ENCODE results near the gene LPAR5.

The LPAR5 gene

DNA sequence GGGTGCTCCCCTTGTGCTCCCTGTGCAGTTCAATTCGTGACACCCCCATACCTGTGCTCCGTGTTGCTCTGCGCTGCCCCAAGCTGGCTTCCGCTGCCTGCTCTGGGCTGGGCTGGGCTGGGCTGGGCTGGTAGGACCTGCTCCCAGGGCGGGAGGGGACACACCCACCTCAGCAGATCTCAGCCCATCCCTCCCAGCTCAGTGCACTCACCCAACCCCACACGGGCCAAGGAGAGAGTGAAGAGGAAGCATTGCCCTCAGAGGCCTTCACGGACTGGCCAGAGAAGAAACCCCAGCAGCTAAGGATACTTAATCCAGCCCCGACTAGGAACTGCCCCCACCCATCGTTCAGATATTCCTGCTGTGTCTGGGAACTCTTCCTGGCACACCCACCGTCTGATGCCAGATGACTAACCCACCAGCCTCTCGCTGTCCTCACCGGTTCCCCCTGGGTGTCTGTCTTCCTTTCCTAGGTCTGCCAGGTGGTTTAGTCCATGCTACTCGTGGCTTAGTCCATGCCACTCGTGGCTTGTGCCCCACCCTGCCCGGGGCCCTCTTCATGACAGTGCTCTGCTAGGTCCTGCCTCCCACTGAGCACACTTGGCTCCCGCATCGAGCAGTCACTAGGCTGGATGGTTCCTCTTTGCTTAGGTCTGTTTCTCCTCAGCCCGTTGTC, at the start of gene LPAR5:
Gene LPAR5 (minus strand): TSS at position 104 of the 676 bp plus-strand sequence. CDS start 14,711 bp downstream, outside the sequence.
- DNase-seq (ENCODE audit: extremely low spot score, insufficient read length, low read depth) (no peak), FAIRE-seq (peak; percentile 79)

DNA sequence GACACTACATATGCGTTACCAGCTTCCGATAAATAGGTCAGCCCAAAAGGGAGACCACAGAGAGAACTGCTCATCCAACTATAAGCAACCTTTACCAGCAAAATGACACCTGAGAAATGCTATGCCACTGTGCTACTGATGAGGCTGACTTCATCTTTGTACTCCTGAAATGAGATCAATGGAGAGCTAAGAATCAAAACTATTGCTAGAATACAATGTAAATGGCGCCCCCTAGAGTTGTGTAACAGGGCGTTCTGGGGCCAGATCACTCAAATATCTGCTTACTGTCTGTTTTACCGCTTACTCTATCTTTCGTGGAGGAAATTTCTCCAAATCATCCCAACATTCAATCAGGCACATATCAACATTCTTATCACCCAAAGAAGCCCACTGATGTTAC, 48.9 kb upstream of the LPAR5 start:
- FAIRE-seq: no peak
- DNase-seq (ENCODE audit: extremely low spot score, insufficient read length, low read depth): no peak

DNA sequence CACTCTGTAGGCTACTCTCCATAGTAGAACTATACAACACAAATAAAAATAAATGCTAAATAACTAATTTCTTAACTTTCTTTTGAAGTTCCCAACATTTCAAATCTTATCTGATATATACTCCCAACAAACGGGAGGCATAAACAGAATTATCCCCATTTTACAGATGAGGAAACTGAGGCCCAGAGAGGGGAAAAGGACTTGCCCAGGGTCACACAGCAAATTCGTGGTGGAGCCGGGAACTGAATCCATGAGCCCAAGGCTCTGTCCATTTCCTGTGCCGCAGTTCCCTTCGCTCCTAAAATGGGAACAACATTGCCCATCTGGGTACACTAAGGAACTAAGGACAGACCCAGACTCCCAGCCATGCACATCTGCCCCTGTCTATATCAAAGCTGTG, 41.2 kb upstream of the LPAR5 start:
- FAIRE-seq (no peak), DNase-seq (ENCODE audit: extremely low spot score, insufficient read length, low read depth) (no peak)

- no peak for FAIRE-seq
Observed at GRCh38 chr12:6672143-6672542, 36.4 kb upstream of the LPAR5 start.

GRCh38 chr12:6667559-6668210, 31.9 kb upstream of the LPAR5 start:
- DNase-seq (ENCODE audit: extremely low spot score, insufficient read length, low read depth) (no peak), FAIRE-seq (no peak)

More at GRCh38 chr12:6672143-6672542, 36.4 kb upstream of the LPAR5 start:
- DNase-seq (ENCODE audit: extremely low spot score, insufficient read length, low read depth): no peak

DNA sequence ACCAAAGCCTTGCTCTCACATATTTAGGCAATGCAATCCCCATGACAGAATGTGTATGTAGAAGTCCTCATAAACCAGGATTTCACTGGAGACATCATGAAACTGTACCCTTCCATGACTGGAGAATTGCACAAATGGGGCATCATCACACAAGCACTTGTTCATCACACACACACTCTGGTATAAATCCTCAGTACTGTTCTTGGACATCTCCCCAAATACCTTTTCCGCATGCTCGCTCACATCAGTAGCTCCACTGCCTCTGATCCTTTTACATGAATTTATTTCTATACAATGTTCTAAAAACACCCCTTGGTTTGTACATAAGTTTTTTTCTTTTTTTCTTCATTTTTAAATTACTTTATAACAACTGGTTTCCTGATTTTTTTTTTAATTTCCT, 30.5 kb upstream of the LPAR5 start:
- FAIRE-seq: no peak
- no peak for DNase-seq (ENCODE audit: extremely low spot score, insufficient read length, low read depth)

DNA sequence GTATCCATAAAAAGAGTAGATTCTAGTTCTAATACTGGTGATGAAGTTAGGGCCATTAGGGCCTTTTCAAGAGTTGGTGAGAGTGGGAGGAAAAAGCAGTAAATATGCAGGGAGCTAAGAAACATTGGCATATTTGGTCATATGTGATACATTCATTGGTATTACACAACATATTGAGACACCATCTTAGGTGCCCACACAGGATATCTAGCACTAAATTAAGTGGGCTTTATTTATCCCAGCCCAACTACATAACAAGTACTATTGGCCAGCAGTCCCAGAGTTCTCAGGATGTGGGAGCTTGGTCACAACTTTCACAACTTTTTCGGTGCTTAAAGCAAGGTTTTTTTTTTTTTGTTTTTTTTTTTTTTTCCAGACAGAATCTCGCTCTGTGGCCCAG, 29.1 kb upstream of the LPAR5 start:
- DNase-seq (ENCODE audit: extremely low spot score, insufficient read length, low read depth) (no peak), FAIRE-seq (no peak)

GRCh38 chr12:6662906-6663742, 27.4 kb upstream of the LPAR5 start, which contains the start of gene ING4:
ING4 (minus strand) TSS chr12:6663119; CDS start chr12:6663101, 18 bp downstream.
- FAIRE-seq: peak; percentile 98
- DNase-seq (ENCODE audit: extremely low spot score, insufficient read length, low read depth): peak; percentile 97

GRCh38 chr12:6662602-6662905, 26.8 kb upstream of the LPAR5 start:
- no peak for DNase-seq (ENCODE audit: extremely low spot score, insufficient read length, low read depth)
- FAIRE-seq: no peak

GRCh38 chr12:6653987-6654386, 18.2 kb upstream of the LPAR5 start:
- DNase-seq (ENCODE audit: extremely low spot score, insufficient read length, low read depth) (no peak), FAIRE-seq (no peak)

DNA sequence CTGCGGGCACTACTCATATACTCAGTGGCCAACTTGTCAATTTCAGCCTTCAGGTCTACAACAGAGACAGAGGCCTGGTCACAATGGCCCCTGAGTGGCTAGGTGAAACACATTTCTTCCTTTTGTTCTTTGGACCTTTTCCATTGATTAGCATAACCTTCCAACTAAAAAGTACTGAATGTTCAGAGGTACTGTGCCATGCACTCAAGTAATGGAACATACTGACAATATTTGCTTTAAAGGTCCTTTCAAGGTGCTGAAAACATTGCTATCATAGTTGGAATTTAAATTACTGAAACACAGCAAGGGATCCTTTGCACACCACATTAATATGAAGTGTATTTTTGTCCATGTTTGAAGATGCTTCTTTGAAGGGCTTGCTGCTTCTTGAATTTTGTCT, 17.6 kb upstream of the LPAR5 start:
- DNase-seq (ENCODE audit: extremely low spot score, insufficient read length, low read depth) (no peak), FAIRE-seq (no peak)

DNA sequence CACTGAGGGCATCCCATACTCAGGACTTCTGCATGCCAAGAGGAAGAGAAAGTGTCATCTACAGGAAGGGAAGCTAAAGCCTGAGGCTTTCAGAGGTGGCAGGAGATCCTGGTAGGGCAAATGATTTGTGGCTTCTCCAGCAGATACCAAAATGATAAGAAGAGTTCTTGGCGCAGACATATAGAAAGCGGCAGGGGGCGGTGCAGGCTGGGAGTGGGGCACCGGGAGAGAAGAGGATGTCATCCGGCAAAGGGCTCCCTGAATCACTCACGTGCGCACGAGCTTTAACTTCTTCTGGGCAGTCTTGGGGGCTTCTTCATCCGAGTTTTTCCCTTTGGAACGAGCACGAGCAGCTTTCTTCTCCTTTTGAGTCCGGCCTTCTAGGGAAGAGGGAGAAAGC, 16.6 kb upstream of the LPAR5 start:
- no peak for DNase-seq (ENCODE audit: extremely low spot score, insufficient read length, low read depth)
- no peak for FAIRE-seq

GRCh38 chr12:6650832-6651231, 15.1 kb upstream of the LPAR5 start:
- no peak for FAIRE-seq
- DNase-seq (ENCODE audit: extremely low spot score, insufficient read length, low read depth): no peak

DNA sequence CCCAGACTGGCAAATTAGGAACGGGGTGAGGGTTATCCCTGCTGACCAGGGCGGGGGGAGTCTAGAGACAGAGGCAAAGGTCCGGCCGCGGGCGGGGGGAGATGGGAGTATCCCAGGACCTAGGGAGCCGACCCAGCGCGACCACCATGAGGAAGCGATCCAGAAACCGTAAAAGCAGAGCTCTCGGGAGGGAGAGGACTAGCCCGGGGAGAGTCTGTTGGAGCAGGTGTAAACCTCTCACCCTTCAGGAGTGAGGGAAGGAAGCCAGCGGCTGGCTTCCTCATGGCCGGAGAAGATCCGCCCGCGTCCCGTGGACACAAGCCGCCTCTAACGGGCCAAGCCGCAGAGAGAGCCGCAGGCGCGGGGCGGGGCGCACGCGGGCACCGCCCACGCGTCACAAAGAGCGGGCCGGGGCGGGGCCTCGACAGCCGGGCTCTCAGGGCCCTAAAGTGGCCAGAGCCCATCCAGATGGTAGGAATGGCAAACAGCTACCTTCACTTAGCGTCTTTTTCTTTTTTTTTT, 11.4 kb upstream of the LPAR5 start, which contains the start of gene ACRBP:
Gene ACRBP (minus strand): TSS at position 350 of the 522 bp plus-strand sequence. CDS start 66 bp downstream, at position 284.
- DNase-seq (ENCODE audit: extremely low spot score, insufficient read length, low read depth) (peak; percentile 66), FAIRE-seq (peak; percentile 70)

DNA sequence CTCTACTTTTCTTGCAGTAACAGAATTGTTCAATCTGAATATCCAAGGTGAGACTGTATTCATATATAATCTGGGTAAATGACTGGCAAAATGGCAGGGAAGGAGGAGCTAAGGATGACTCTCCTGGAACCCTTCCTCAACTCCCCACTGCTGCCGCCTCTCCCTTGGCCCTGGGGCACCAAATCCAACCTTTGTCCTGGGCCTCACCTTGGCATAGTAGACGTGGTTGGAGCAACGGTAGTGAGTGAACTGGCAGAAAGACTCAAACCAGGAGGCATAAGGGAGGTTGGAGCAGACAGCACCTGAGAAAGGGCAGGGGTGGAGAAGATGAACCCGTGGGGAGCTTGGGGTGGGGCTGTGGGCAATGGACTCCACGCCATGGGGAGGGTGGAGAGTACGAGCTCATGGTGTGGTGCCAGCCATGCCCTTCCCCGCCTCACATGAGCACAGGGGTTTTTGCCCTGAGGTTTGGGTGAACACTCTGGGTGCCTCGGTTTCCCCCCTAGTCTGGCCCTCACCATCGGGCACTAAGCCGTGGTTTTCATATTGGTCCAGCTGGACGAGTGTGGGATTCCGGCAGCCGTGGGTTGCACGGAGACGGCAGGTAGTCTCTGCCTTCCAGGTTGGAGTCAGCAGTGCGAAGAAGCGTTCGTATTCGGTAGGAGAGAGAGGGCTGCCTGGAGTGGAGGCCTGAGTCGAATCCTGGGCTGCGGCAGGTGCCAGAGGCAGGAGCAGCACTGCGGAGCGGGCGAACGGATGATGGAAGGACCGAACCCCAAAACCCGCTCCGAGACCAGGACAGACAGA, 10.7 kb upstream of the LPAR5 start:
- no peak for FAIRE-seq
- DNase-seq (ENCODE audit: extremely low spot score, insufficient read length, low read depth): no peak

- no peak for DNase-seq (ENCODE audit: extremely low spot score, insufficient read length, low read depth)
- FAIRE-seq: no peak
Observed at GRCh38 chr12:6644903-6645302, 9.1 kb upstream of the LPAR5 start.

DNA sequence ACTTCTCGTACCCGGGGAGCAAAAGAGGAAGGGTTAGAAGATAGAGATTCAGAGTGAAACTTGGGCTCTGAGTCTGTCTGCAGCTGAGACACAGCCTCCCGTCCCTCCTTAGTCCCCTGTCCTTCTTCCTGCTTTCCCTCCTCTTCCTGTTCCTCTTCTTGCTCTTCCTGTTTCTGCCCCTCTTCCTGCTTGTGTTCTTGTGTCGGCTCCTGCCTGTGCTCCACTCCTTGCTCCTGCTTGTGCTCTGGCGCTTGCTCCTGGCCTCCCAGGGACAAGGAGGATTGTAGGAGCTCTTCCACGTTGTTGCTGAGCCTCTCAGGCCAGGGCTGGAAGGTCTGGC, 8.5 kb upstream of the LPAR5 start:
- FAIRE-seq: peak; percentile 82
- no peak for DNase-seq (ENCODE audit: extremely low spot score, insufficient read length, low read depth)

DNA sequence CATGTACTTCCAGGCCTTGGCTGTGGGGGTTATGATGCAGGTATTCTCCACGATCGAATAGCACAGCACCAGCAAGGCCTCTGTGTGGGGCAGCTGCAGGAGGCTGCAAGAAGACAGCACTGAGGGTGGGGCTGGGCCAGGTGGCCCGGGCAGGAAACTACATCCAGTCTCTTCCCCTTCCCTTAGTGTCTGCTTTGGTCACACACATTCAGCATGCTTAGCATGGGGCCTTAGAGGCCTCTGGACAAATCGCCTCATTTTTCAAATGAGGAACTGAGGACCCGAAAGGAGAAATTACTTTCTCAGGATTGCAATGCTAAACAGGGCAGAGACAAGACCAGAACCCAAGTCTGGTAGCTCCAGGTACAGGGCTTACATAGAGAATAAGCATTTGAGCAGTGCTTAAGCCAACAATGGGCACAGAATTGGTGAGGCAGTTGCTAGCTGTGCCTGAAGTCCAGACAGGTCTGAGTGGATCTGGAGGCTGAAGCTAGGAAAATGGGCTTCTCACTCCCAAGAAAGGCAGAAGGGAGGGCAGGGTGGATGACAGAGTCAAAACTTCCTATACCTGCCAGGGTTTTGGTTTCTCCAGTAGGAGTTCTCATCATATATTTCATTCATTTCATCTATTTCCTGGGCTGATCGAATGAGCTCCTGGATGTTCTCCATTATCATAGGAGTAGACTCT, 8.0 kb upstream of the LPAR5 start:
- FAIRE-seq: no peak
- DNase-seq (ENCODE audit: extremely low spot score, insufficient read length, low read depth): no peak

DNA sequence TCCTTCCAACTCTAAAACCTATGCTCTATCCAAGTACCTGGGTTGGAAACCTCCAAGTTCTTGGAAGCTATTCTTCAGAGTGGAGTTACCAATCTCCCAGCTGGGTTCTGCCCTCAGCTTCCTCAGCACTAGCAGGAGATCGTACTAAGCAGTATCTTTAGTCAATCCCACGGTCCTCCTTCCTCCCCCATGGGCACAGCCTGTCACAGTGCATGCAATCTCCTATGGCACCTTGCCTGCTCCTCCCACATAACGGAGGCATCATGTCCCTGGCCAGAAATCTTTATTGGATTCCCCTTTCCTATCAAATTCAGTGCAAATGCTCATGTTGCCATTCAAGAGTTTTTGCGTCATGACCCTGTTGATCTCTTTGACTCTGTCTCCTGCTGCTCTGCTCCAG, 5.4 kb upstream of the LPAR5 start:
- no peak for DNase-seq (ENCODE audit: extremely low spot score, insufficient read length, low read depth)
- no peak for FAIRE-seq

All from GM18507 (cell line).